A549 (cell line): ENCODE results near the gene FUT1. TPM values are rescaled to one million over a fixed set of nuclear protein-coding genes. Genes with fewer than 3 reads are reported as not detected.
A peak's percentile ranks its signal among the peaks of the same experiment; 100 is the strongest.

Experiments
- ATAC-seq, 2 experiments: fragments of 200-7000 bp in 1 of 2; fragments of >200 bp in 1 of 2; cut with Nextera tagmentation in 1 of 2; cut with Tn5 transposase in 1 of 2; 3 replicates each; pipeline versions ENCODE4 v1.8.0 to v1.9.1; 2018 to 2020; ENCODE audit warnings: mild to moderate bottlenecking in 1 of 2, moderate library complexity in 1 of 2
- CTCF ChIA-PET: fragments of 300-600 bp; sonication (Branson Sonifier 250); formaldehyde crosslinking; extraction: SDS; loops from one replicate; lab custom pipeline; 2021; ENCODE audit warnings: antibody characterized with exemption, inconsistent platforms; lab: Yijun Ruan, JAX
- POLR2A ChIA-PET: fragments of 350-600 bp; formaldehyde crosslinking; extraction: SDS; loops from one replicate; lab custom pipeline; 2021; ENCODE audit warnings: antibody characterized with exemption, inconsistent platforms; lab: Yijun Ruan, JAX
- DNase-seq, 2 experiments: peaks; one replicate each; pipeline versions ENCODE4 v3.0.0 to v3.0.0-alpha.2; 2011 to 2016; ENCODE audit warnings: low read depth in 1 of 2, low spot score in 1 of 2
- FAIRE-seq: peaks from 2 replicates; lab custom pipeline; 2011; peaks lifted over from hg19 to GRCh38; lab: Jason Lieb, UNC
- H3K27ac ChIP-seq, 2 experiments: fragments of >200 bp; sonication (Bioruptor Twin); formaldehyde crosslinking; 3 replicates each; pipeline ENCODE4 v1.5.1; 2016 to 2017
- H3K4me1 ChIP-seq: fragments of >200 bp; sonication (Bioruptor Twin); formaldehyde crosslinking; 3 replicates; pipeline ENCODE4 v1.6.1; 2016
- H3K4me2 ChIP-seq: fragments of >200 bp; sonication (Bioruptor Twin); formaldehyde crosslinking; 3 replicates; pipeline ENCODE4 v1.6.1; 2016
- H3K4me3 ChIP-seq: fragments of >200 bp; sonication (Bioruptor Twin); formaldehyde crosslinking; 3 replicates; pipeline ENCODE4 v1.5.1; 2016
- H3K9me3 ChIP-seq: fragments of >200 bp; sonication (Bioruptor Twin); formaldehyde crosslinking; 3 replicates; pipeline ENCODE4 v1.6.1; 2016
- CBX2 ChIP-seq: fragments of 200-600 bp; sonication (generic); IDR thresholded peaks from 2 replicates; pipeline ENCODE4 v1.6.1; 2016; ENCODE audit warnings: low read depth, mild to moderate bottlenecking, borderline replicate concordance
- EHF ChIP-seq: fragments of 250-450 bp; sonication (Bioruptor Pico); IDR thresholded peaks from 2 replicates; pipeline ENCODE4 v1.5.0; 2020; ENCODE audit warnings: mild to moderate bottlenecking
- EP300 ChIP-seq, 2 experiments: fragments of >200 bp; sonication (Bioruptor Twin); formaldehyde crosslinking; IDR thresholded peaks; 2 replicates in 1 of 2; 3 replicates in 1 of 2; pipeline ENCODE4 v1.6.1; 2016 to 2017
- HDAC2 ChIP-seq: fragments of 200-600 bp; sonication (generic); IDR thresholded peaks from 2 replicates; pipeline ENCODE4 v1.6.1; 2016
- HOXA7 ChIP-seq: fragments of 250-450 bp; sonication (Bioruptor Pico); IDR thresholded peaks from 2 replicates; pipeline ENCODE4 v1.5.0; 2020; ENCODE audit warnings: mild to moderate bottlenecking, moderate library complexity
- HOXB13 ChIP-seq: fragments of 250-450 bp; sonication (Bioruptor Pico); IDR thresholded peaks from 2 replicates; pipeline ENCODE4 v1.5.0; 2020; ENCODE audit warnings: low read depth, mild to moderate bottlenecking, moderate library complexity
- HOXB5 ChIP-seq: fragments of 250-450 bp; sonication (Bioruptor Pico); IDR thresholded peaks from 2 replicates; pipeline ENCODE4 v1.5.0; 2020; ENCODE audit warnings: mild to moderate bottlenecking, moderate library complexity
- JUNB ChIP-seq: fragments of >200 bp; sonication (Bioruptor Twin); formaldehyde crosslinking; IDR thresholded peaks from 2 replicates; pipeline ENCODE4 v1.6.1; 2016
- MYC ChIP-seq: IDR thresholded peaks from 2 replicates; pipeline ENCODE4 v1.6.1; 2012; ENCODE audit warnings: mild to moderate bottlenecking, inconsistent platforms, low read length, improper control_type of control experiment, borderline replicate concordance
- NPAS2 ChIP-seq: fragments of 250-450 bp; sonication (Bioruptor Pico); IDR thresholded peaks from 2 replicates; pipeline ENCODE4 v1.8.0; 2022; ENCODE audit warnings: mild to moderate bottlenecking, moderate library complexity, borderline replicate concordance
- NR3C1 ChIP-seq: fragments of >200 bp; sonication (Bioruptor Twin); formaldehyde crosslinking; IDR thresholded peaks from 3 replicates; pipeline ENCODE4 v1.6.1; 2017
- PHF8 ChIP-seq: fragments of 200-600 bp; sonication (generic); IDR thresholded peaks from 2 replicates; pipeline ENCODE4 v1.6.1; 2016; ENCODE audit warnings: low read depth, mild to moderate bottlenecking, antibody characterized with exemption, moderate library complexity, borderline replicate concordance
- POLR2AphosphoS2 ChIP-seq: conservative IDR thresholded peaks from 2 replicates; pipeline ENCODE4 v1.6.1; 2012; ENCODE audit warnings: low read length, improper control_type of control experiment, inconsistent platforms
- RAD21 ChIP-seq, 2 experiments: fragments of >200 bp in 1 of 2; sonication (Bioruptor Twin) in 1 of 2; formaldehyde crosslinking in 1 of 2; IDR thresholded peaks in 1 of 2; conservative IDR thresholded peaks in 1 of 2; 2 replicates in 1 of 2; 3 replicates in 1 of 2; pipeline ENCODE4 v1.6.1; 2012 to 2018; ENCODE audit warnings: inconsistent platforms in 1 of 2
- RCOR1 ChIP-seq: fragments of 150-350 bp; IDR thresholded peaks from 2 replicates; pipeline ENCODE4 v1.6.1; 2014; ENCODE audit warnings: antibody characterized with exemption, low read length, low read depth
- RFX5 ChIP-seq: fragments of 450-650 bp; IDR thresholded peaks from 2 replicates; pipeline ENCODE4 v1.7.1; 2014; ENCODE audit warnings: antibody characterized with exemption, mild to moderate bottlenecking, moderate library complexity
- RNF2 ChIP-seq: fragments of 200-600 bp; sonication (generic); IDR thresholded peaks from 2 replicates; pipeline ENCODE4 v1.6.1; 2016; ENCODE audit warnings: low read depth, mild to moderate bottlenecking, antibody characterized with exemption, moderate library complexity, borderline replicate concordance
- TFCP2L1 ChIP-seq: fragments of 250-450 bp; sonication (Bioruptor Pico); IDR thresholded peaks from 2 replicates; pipeline ENCODE4 v1.5.0; 2021; ENCODE audit warnings: mild to moderate bottlenecking
- WGBS: methylation state at CpG from one replicate; pipeline ENCODE4 v1.1.6; 2017; ENCODE audit errors: missing lambda C conversion rate; 5-methylcytosine and 5-hydroxymethylcytosine counted together
- polyA plus RNA-seq, 4 experiments: library from polyadenylated mRNA; depleted of rRNA in 3 of 4; stranded (reverse); fragments of >200 nt; fragmentation: RNase III in 1 of 4; extraction: RNeasy Plus Mini Kit Qiagen cat#74134 plus additional on column Dnase treatment in 1 of 4; gene quantifications; 2 replicates in 3 of 4; 3 replicates in 1 of 4; pipeline ENCODE4 v1.2.3, GENCODE V29; 2011 to 2017
- TF ChIP-seq, protein P1 (sequence below): fragments of 250-450 bp; sonication (Bioruptor Pico); IDR thresholded peaks from 2 replicates; pipeline ENCODE4 v1.5.0; 2020; ENCODE audit warnings: low read depth, mild to moderate bottlenecking, moderate library complexity
- TF ChIP-seq, protein P2 (sequence below): fragments of 150-350 bp; IDR thresholded peaks from 2 replicates; pipeline ENCODE4 v1.6.1; 2014; ENCODE audit warnings: low read depth, mild to moderate bottlenecking, low read length
- TF ChIP-seq, protein P3 (sequence below): fragments of 200-600 bp; sonication (generic); IDR thresholded peaks from 2 replicates; pipeline ENCODE4 v1.6.1; 2016; ENCODE audit warnings: antibody characterized with exemption, mild to moderate bottlenecking, moderate library complexity
- TF ChIP-seq, protein P4 (sequence below): IDR thresholded peaks from 2 replicates; pipeline ENCODE4 v1.6.1; 2012
- TF ChIP-seq, protein P5 (sequence below): IDR thresholded peaks from 2 replicates; pipeline ENCODE4 v1.6.1; 2012; ENCODE audit warnings: low read depth, borderline replicate concordance
- TF ChIP-seq, protein P6 (sequence below): fragments of >200 bp; sonication (Bioruptor Twin); formaldehyde crosslinking; IDR thresholded peaks from 3 replicates; pipeline ENCODE4 v1.5.1; 2016

FUT1 gene
- polyA plus RNA-seq, 2 of the 4 experiments (the other 2 are of a cell fraction) = 0.13 to 1.5 TPM

DNA sequence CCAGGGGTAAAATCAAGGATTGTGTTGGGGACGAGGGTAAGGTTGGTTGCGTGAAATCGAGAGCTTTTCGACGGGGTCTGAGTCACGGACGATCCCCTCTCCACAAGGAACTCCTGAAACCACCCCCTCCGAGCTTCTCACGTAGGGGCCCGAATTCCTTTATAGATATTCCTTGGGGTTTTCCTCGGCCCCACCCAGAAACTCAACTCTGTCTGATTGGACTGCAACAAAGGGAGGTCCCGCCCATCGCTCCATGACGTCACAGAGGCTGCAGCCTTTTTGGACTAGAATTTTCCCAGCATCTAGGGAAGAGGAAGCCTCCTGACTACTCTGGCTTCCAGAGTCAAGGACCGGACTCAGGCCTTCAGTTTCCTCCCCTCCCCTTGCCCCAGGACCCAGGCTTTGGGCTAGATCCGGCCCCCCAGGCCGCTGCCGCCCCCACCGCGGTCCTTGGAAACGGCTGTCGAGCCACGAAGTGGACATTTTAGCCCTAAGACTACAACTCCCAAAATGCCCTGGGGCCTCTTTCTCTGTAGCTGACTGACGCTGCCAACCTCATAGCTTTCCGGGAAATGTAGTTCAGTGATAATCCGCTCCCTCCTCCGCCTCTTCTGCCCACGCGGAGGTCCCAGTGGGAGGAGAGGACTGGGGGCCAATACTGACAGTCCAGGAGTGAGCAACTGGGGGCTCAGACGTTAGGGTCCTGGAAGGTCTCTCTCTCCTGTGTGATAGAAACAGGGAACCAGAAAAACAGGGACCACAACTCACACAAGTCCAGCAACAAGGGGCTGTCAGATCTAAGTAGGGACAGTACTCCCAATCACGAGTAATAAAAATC lies 5.5 kb downstream of the FUT1 start, which contains the start of gene IZUMO1 (continued):
- TF ChIP-seq, protein P1, sequence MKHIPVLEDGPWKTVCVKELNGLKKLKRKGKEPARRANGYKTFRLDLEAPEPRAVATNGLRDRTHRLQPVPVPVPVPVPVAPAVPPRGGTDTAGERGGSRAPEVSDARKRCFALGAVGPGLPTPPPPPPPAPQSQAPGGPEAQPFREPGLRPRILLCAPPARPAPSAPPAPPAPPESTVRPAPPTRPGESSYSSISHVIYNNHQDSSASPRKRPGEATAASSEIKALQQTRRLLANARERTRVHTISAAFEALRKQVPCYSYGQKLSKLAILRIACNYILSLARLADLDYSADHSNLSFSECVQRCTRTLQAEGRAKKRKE (CRISPR knock-in tag) = no peak
- no peak for TF ChIP-seq TFCP2L1 (CRISPR knock-in tag)
- no peak for TF ChIP-seq NR3C1
- TF ChIP-seq HOXB5 (CRISPR knock-in tag) = no peak
- TF ChIP-seq, protein P2, sequence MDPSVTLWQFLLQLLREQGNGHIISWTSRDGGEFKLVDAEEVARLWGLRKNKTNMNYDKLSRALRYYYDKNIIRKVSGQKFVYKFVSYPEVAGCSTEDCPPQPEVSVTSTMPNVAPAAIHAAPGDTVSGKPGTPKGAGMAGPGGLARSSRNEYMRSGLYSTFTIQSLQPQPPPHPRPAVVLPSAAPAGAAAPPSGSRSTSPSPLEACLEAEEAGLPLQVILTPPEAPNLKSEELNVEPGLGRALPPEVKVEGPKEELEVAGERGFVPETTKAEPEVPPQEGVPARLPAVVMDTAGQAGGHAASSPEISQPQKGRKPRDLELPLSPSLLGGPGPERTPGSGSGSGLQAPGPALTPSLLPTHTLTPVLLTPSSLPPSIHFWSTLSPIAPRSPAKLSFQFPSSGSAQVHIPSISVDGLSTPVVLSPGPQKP = no peak

DNA sequence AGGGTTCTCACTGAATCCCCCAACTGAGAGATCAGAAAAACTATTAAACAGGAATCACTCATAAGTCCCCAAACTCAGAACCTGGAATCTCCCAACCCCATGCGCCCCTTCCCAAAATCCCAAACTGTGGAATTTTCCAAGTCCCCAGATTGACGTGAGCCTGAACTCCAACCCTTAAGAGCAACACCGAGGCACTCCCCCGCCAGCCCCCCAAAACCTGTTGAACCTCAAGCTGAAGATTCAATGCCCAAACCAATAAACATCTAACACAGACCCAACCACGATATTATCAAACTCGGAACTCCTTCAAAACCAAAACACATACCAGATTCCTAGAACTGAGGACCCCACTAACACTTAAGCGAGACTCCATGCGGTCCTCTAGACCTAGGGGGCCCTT lies 6.3 kb downstream of the FUT1 start:
- no peak for DNase-seq
- Histone ChIP-seq H3K27ac (peak overlapping the region in 1 of 2 experiments; percentile 89; a peak in 2 of 6 replicates), H3K4me1 (peaks cover 4% of the 10 kb centered on the region; the same call in 1 of the 3 replicates), H3K9me3 (no peaks in the 10 kb centered on the region), H3K4me2 (peak overlapping the region; percentile 96; the same call in 2 of the 3 replicates), H3K4me3 (no peak overlapping the region; the same call in 2 of the 3 replicates)
- ChIA-PET CTCF (interaction anchor here (1.1 to 1.5 kb wide), 6 partner anchors 7 to 100 kb away, joined by 3 to 6 read pairs (median 4); partner anchors contain the start of genes CA11 and HSD17B14), POLR2A (no interaction called here)
- TF ChIP-seq EP300 (IDR thresholded peaks at IDR 0.05) (no peak), NPAS2 (CRISPR knock-in tag) (no peak), POLR2AphosphoS2 (no peak), EHF (CRISPR knock-in tag) (no peak), RNF2 (no peak), PHF8 (no peak), HOXB13 (no peak)
- TF ChIP-seq, protein P3, sequence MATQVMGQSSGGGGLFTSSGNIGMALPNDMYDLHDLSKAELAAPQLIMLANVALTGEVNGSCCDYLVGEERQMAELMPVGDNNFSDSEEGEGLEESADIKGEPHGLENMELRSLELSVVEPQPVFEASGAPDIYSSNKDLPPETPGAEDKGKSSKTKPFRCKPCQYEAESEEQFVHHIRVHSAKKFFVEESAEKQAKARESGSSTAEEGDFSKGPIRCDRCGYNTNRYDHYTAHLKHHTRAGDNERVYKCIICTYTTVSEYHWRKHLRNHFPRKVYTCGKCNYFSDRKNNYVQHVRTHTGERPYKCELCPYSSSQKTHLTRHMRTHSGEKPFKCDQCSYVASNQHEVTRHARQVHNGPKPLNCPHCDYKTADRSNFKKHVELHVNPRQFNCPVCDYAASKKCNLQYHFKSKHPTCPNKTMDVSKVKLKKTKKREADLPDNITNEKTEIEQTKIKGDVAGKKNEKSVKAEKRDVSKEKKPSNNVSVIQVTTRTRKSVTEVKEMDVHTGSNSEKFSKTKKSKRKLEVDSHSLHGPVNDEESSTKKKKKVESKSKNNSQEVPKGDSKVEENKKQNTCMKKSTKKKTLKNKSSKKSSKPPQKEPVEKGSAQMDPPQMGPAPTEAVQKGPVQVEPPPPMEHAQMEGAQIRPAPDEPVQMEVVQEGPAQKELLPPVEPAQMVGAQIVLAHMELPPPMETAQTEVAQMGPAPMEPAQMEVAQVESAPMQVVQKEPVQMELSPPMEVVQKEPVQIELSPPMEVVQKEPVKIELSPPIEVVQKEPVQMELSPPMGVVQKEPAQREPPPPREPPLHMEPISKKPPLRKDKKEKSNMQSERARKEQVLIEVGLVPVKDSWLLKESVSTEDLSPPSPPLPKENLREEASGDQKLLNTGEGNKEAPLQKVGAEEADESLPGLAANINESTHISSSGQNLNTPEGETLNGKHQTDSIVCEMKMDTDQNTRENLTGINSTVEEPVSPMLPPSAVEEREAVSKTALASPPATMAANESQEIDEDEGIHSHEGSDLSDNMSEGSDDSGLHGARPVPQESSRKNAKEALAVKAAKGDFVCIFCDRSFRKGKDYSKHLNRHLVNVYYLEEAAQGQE = no peak
- ATAC-seq = no peak
- WGBS = 87% methylated on average over 8 of the region's 8 CpGs
- FAIRE-seq = no peak

DNA sequence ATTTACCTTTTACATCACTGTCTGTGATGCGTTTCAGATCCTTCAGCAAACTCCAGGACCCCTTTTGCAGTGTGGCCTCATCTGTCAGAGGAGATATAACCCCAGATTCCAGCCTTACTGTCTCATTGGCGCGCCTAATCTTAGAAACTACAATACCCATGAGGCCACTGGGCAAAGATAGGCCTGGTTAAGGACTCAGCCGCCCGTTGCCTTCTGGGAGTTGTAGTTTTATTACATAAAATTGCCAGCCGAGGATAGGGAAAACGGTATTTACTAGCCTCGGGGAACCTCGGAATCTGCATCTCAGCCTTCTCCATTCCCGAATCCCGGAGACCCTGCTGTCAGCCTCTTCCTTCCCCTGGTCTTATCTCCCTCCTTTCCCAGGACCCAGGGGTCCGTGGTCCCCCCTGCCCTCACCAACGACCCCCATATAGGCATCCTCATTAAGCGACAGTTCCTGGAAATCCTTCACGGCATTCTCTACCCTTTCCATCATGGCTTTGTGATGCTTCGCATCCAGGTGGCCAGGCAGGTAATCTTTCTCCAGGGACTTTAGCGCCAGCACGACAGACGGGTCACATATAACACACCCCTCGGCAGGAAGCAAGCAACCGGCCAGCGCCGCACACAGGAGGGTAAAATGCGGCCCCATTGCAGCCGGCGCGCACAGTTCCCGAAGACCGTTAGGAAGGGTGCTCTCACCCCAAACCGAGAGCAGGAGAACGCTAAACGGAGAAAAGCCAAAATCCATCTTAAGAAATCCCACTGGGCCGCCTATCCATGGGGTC lies 7.0 kb downstream of the FUT1 start:
- Histone ChIP-seq H3K4me1 (peaks cover 4% of the 10 kb centered on the region; the same call in 1 of the 3 replicates), H3K27ac (no peak overlapping the region), H3K4me3 (no peak overlapping the region), H3K9me3 (no peaks in the 10 kb centered on the region), H3K4me2 (no peak overlapping the region)
- DNase-seq (peak; percentile 80 to 86), ATAC-seq (peak; percentile 40 to 72; a peak in 4 of 6 replicates), FAIRE-seq (no peak)
- CTCF ChIA-PET = interaction anchor here (1.2 to 2.1 kb wide), 3 partner anchors 43 to 99 kb away, joined by 3 to 6 read pairs (median 6); partner anchors contain the start of gene CA11
- 58% methylated on average over 33 of the region's 33 CpGs for WGBS
- POLR2A ChIA-PET = no interaction called here
- no peak for TF ChIP-seq JUNB
- no peak for TF ChIP-seq MYC
- no peak for TF ChIP-seq HDAC2
- no peak for TF ChIP-seq HOXA7 (CRISPR knock-in tag)
- no peak for TF ChIP-seq RFX5
- TF ChIP-seq, protein P4, sequence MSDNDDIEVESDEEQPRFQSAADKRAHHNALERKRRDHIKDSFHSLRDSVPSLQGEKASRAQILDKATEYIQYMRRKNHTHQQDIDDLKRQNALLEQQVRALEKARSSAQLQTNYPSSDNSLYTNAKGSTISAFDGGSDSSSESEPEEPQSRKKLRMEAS = no peak
- TF ChIP-seq, protein P5, sequence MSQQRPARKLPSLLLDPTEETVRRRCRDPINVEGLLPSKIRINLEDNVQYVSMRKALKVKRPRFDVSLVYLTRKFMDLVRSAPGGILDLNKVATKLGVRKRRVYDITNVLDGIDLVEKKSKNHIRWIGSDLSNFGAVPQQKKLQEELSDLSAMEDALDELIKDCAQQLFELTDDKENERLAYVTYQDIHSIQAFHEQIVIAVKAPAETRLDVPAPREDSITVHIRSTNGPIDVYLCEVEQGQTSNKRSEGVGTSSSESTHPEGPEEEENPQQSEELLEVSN = no peak
- no peak for TF ChIP-seq CBX2
- TF ChIP-seq, protein P6, sequence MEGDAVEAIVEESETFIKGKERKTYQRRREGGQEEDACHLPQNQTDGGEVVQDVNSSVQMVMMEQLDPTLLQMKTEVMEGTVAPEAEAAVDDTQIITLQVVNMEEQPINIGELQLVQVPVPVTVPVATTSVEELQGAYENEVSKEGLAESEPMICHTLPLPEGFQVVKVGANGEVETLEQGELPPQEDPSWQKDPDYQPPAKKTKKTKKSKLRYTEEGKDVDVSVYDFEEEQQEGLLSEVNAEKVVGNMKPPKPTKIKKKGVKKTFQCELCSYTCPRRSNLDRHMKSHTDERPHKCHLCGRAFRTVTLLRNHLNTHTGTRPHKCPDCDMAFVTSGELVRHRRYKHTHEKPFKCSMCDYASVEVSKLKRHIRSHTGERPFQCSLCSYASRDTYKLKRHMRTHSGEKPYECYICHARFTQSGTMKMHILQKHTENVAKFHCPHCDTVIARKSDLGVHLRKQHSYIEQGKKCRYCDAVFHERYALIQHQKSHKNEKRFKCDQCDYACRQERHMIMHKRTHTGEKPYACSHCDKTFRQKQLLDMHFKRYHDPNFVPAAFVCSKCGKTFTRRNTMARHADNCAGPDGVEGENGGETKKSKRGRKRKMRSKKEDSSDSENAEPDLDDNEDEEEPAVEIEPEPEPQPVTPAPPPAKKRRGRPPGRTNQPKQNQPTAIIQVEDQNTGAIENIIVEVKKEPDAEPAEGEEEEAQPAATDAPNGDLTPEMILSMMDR = no peak
- TF ChIP-seq RCOR1 = no peak
- no peak for TF ChIP-seq RAD21 (conservative IDR thresholded peaks at IDR 0.05 in 1 of 2, IDR thresholded peaks at IDR 0.05 in 1 of 2)
